ENCODE results near the gene DSPP. TPM values are rescaled to one million over a fixed set of nuclear protein-coding genes. Genes with fewer than 3 reads are reported as not detected.

DSPP gene
- total RNA-seq, 4 donors from 2014 or later: not detected

DNA sequence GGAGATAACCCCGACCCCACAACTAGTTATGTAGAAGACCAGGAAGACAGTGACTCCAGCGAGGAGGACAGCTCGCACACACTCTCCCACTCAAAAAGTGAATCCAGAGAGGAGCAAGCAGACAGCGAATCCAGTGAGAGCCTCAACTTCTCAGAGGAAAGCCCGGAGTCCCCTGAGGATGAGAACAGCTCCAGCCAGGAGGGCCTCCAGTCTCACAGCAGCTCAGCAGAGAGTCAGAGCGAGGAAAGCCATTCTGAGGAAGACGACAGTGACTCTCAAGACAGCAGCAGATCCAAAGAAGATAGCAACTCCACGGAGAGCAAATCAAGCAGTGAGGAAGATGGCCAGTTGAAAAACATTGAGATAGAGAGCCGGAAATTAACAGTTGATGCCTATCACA lies 54.5 kb downstream of the DSPP start:
- intact Hi-C loops (cut with DNase I; ENCODE audit: low total_unique reads) (no loop called here), in situ Hi-C loops (cut with MboI; ENCODE audit: low pct_ligation_motif_present in 1 of 4, low pct_unique_long_range_greater_than_20kb in 1 of 4, low sequenced_read_pairs in 3 of 4) (loop anchor here in 1 of 4 donors (25.0 kb wide), 1 partner anchor 324 kb away; the partner anchor contains the start of gene SPP1)
- no peaks in the 10 kb centered on the region for H3K27me3 ChIP-seq

More for the DNA sequence above, 54.5 kb downstream of the DSPP start:
- no peak overlapping the region for H3K4me3 ChIP-seq
- H3K4me1 ChIP-seq: peaks cover 0 to 14% (median 2%) of the 10 kb centered on the region in 4 donors
- H3K36me3 ChIP-seq: no peaks in the 10 kb centered on the region
- DNase-seq: no peak
- H3K9me3 ChIP-seq: no peaks in the 10 kb centered on the region
- 66 to 96% methylated on average over 6 to 9 of the region's 9 CpGs for WGBS, 2 donors (ENCODE audit: low coverage in 1 of 2)
- no peak for TF ChIP-seq POLR2AphosphoS5 (IDR thresholded peaks at IDR 0.05)
- TF ChIP-seq POLR2A (IDR thresholded peaks at IDR 0.05): no peak
- TF ChIP-seq, protein P1, sequence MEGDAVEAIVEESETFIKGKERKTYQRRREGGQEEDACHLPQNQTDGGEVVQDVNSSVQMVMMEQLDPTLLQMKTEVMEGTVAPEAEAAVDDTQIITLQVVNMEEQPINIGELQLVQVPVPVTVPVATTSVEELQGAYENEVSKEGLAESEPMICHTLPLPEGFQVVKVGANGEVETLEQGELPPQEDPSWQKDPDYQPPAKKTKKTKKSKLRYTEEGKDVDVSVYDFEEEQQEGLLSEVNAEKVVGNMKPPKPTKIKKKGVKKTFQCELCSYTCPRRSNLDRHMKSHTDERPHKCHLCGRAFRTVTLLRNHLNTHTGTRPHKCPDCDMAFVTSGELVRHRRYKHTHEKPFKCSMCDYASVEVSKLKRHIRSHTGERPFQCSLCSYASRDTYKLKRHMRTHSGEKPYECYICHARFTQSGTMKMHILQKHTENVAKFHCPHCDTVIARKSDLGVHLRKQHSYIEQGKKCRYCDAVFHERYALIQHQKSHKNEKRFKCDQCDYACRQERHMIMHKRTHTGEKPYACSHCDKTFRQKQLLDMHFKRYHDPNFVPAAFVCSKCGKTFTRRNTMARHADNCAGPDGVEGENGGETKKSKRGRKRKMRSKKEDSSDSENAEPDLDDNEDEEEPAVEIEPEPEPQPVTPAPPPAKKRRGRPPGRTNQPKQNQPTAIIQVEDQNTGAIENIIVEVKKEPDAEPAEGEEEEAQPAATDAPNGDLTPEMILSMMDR (IDR thresholded peaks at IDR 0.05): no peak
- no peak for TF ChIP-seq EP300 (IDR thresholded peaks at IDR 0.05; ENCODE audit: low read depth)
- no peak overlapping the region for H3K27ac ChIP-seq

Other genes with a start within 250 kb of the DSPP start
- 100 to 1,000 TPM; 189 to 348 (median 271) TPM for gene HSD17B11, start 217.3 kb upstream of the DSPP start, total RNA-seq
- 10 to 100 TPM in 3 of 4 donors, 1 to 10 TPM in 1; 7.6 to 25.7 (median 20.1) TPM for gene NUDT9, start 186.0 kb upstream of the DSPP start, total RNA-seq
- gene SPARCL1, start 79.2 kb upstream of the DSPP start, total RNA-seq: 100 to 1,000 TPM; 113 to 228 (median 151) TPM
- not detected for gene DMP1, start 41.8 kb downstream of the DSPP start, total RNA-seq
- gene IBSP, start 191.0 kb downstream of the DSPP start, total RNA-seq: not detected
- gene MEPE, start 224.4 kb downstream of the DSPP start, total RNA-seq: not detected

Data from transverse colon (tissue), 4 donors.